ENCODE data around the gene COQ8A.

The COQ8A gene

DNA sequence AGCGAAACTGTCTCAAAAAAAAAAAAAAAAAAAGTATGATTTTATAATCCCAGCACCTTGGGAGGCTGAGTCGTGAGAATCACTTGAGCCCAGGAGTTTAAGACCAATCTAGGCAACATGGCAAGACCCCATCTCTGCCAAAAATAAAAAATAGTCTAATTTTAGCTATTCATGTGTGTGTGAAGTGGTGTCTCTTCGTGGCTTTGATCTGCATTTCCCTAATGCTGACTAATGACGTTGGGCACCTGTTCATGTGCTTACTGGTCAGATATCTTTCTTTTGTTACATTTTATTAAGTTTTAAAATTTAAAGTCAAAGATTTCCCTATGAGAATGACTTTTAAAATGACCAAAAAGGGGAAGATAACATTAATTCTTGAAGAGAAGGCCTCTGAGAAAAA lies 38.7 kb upstream of the COQ8A start:
- Histone ChIP-seq H3K4me2 (ENCODE audit: low read length) (no peak overlapping the region), H2AFZ (ENCODE audit: low read length) (no peak overlapping the region), H3K9me3 (ENCODE audit: low read length) (no peaks in the 10 kb centered on the region), H3K27ac (ENCODE audit: low read depth, low read length, poor library complexity, severe bottlenecking) (no peak overlapping the region), H4K20me1 (ENCODE audit: insufficient read depth, low read length) (no peaks in the 10 kb centered on the region), H3K4me3 (ENCODE audit: low read depth, low read length, poor library complexity, severe bottlenecking) (no peak overlapping the region), H3K9me2 (ENCODE audit: low read depth, low read length) (no peaks in the 10 kb centered on the region), H3F3A (ENCODE audit: insufficient read depth, low read length) (no peaks in the 10 kb centered on the region), H3K27me3 (ENCODE audit: insufficient read depth, low read length) (no peaks in the 10 kb centered on the region), H3K79me2 (ENCODE audit: insufficient read depth, low read length) (no peaks in the 10 kb centered on the region), H3K4me1 (ENCODE audit: insufficient read depth, low read length, severe bottlenecking) (no peaks in the 10 kb centered on the region), H3K36me3 (ENCODE audit: insufficient read depth, low read length) (no peaks in the 10 kb centered on the region), H3K9ac (ENCODE audit: low read length) (no peak overlapping the region)
- no peak for TF ChIP-seq EZH2 (IDR thresholded peaks at IDR 0.05; ENCODE audit: borderline replicate concordance, low read length)
- TF ChIP-seq, protein P1, sequence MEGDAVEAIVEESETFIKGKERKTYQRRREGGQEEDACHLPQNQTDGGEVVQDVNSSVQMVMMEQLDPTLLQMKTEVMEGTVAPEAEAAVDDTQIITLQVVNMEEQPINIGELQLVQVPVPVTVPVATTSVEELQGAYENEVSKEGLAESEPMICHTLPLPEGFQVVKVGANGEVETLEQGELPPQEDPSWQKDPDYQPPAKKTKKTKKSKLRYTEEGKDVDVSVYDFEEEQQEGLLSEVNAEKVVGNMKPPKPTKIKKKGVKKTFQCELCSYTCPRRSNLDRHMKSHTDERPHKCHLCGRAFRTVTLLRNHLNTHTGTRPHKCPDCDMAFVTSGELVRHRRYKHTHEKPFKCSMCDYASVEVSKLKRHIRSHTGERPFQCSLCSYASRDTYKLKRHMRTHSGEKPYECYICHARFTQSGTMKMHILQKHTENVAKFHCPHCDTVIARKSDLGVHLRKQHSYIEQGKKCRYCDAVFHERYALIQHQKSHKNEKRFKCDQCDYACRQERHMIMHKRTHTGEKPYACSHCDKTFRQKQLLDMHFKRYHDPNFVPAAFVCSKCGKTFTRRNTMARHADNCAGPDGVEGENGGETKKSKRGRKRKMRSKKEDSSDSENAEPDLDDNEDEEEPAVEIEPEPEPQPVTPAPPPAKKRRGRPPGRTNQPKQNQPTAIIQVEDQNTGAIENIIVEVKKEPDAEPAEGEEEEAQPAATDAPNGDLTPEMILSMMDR (IDR thresholded peaks at IDR 0.05; ENCODE audit: low read length) = no peak

DNA sequence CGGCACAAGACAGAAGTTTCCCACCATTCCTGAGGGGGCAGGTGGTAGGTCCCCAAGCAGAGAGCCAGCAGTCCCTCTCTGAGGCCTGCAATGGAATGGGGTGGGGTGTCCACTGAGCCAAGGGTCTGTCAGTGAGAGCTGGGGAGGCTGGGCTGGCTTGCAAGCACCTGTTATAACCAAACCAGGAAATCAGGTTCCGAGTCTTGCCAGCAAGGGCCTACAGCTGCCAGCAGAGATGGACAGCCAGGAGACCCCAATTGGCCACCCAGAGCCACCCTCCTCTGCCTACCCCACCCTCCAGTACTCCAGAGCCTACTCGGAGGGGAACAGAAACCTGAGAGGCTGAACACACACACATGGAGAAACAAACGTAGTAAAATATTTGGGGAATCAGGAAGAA lies 37.5 kb upstream of the COQ8A start:
- Histone ChIP-seq H2AFZ (ENCODE audit: low read length) (no peak overlapping the region), H3K4me3 (ENCODE audit: low read depth, low read length, poor library complexity, severe bottlenecking) (no peak overlapping the region), H3K79me2 (ENCODE audit: insufficient read depth, low read length) (no peaks in the 10 kb centered on the region), H3F3A (ENCODE audit: insufficient read depth, low read length) (no peaks in the 10 kb centered on the region), H3K9me2 (ENCODE audit: low read depth, low read length) (no peaks in the 10 kb centered on the region), H3K4me2 (ENCODE audit: low read length) (no peak overlapping the region), H3K9me3 (ENCODE audit: low read length) (no peaks in the 10 kb centered on the region), H4K20me1 (ENCODE audit: insufficient read depth, low read length) (no peaks in the 10 kb centered on the region), H3K27ac (ENCODE audit: low read depth, low read length, poor library complexity, severe bottlenecking) (no peak overlapping the region), H3K4me1 (ENCODE audit: insufficient read depth, low read length, severe bottlenecking) (no peaks in the 10 kb centered on the region), H3K9ac (ENCODE audit: low read length) (no peak overlapping the region), H3K27me3 (ENCODE audit: insufficient read depth, low read length) (no peaks in the 10 kb centered on the region), H3K36me3 (ENCODE audit: insufficient read depth, low read length) (no peaks in the 10 kb centered on the region)
- TF ChIP-seq, protein P1 (IDR thresholded peaks at IDR 0.05; ENCODE audit: low read length) = no peak
- no peak for TF ChIP-seq EZH2 (IDR thresholded peaks at IDR 0.05; ENCODE audit: borderline replicate concordance, low read length)

DNA sequence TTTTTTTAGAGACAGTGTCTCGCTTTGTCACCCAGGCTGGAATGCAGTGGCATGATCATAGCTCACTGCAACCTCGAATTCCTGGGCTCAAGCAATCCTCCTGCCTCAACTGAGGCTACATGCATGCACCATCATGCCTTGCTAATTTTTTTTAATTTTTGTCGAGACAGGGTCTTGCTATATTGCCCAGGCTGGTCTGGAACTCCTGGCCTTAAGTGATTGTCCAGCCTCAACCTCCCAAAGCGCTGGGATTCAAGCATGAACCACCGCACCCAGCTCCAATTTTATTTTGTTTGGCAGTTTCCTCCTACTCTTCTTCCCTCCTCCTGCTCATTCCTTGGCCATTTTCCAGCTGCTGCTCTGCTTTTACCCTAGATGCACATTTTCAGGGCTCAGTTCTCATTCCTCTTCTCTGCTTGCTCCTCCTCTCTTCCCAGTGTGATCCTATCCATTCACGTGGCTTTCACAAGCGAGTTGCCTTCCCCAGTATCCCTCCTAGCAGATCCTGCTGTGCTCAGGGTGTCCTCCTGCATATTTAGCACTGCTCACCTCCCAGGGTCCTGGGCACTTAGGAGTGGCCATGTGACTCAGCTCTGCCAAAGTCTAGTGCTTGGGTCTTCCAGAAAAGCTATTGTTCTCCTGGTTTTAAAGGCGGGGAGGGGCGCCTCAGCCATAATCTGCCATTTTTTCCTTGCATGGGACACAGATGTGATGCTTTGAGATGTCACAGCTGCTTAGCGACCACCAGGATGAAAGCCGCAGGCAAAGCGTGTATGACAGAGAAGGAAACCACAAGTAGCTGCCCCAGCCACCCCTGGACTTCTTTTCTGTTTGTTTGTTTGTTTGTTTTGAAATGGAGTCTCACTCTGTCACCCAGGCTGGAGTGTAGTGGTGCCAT lies 36.0 kb upstream of the COQ8A start:
- H2AFZ ChIP-seq (ENCODE audit: low read length) = no peak overlapping the region
- no peaks in the 10 kb centered on the region for H3F3A ChIP-seq (ENCODE audit: insufficient read depth, low read length)
- TF ChIP-seq, protein P1 (IDR thresholded peaks at IDR 0.05; ENCODE audit: low read length) = no peak
- no peak for TF ChIP-seq EZH2 (IDR thresholded peaks at IDR 0.05; ENCODE audit: borderline replicate concordance, low read length)
- H3K9me3 ChIP-seq (ENCODE audit: low read length) = no peaks in the 10 kb centered on the region
- H3K79me2 ChIP-seq (ENCODE audit: insufficient read depth, low read length) = no peaks in the 10 kb centered on the region
- H3K36me3 ChIP-seq (ENCODE audit: insufficient read depth, low read length) = no peaks in the 10 kb centered on the region
- no peak overlapping the region for H3K4me3 ChIP-seq (ENCODE audit: low read depth, low read length, poor library complexity, severe bottlenecking)
- no peak overlapping the region for H3K4me2 ChIP-seq (ENCODE audit: low read length)
- no peaks in the 10 kb centered on the region for H3K27me3 ChIP-seq (ENCODE audit: insufficient read depth, low read length)
- no peaks in the 10 kb centered on the region for H3K9me2 ChIP-seq (ENCODE audit: low read depth, low read length)
- H3K27ac ChIP-seq (ENCODE audit: low read depth, low read length, poor library complexity, severe bottlenecking) = no peak overlapping the region
- no peaks in the 10 kb centered on the region for H3K4me1 ChIP-seq (ENCODE audit: insufficient read depth, low read length, severe bottlenecking)
- H3K9ac ChIP-seq (ENCODE audit: low read length) = no peak overlapping the region
- H4K20me1 ChIP-seq (ENCODE audit: insufficient read depth, low read length) = no peaks in the 10 kb centered on the region

All from OCI-LY1 (cell line).